ENCODE data around the gene N4BP2L2. TPM values are rescaled to one million over a fixed set of nuclear protein-coding genes. Genes with fewer than 3 reads are reported as not detected.

The N4BP2L2 gene
- total and polyA plus RNA-seq, 2 of the 13 experiments (the other 11 are each of a cell fraction or from before 2014, with no cell fraction given) = 58.9 to 81.2 TPM

DNA sequence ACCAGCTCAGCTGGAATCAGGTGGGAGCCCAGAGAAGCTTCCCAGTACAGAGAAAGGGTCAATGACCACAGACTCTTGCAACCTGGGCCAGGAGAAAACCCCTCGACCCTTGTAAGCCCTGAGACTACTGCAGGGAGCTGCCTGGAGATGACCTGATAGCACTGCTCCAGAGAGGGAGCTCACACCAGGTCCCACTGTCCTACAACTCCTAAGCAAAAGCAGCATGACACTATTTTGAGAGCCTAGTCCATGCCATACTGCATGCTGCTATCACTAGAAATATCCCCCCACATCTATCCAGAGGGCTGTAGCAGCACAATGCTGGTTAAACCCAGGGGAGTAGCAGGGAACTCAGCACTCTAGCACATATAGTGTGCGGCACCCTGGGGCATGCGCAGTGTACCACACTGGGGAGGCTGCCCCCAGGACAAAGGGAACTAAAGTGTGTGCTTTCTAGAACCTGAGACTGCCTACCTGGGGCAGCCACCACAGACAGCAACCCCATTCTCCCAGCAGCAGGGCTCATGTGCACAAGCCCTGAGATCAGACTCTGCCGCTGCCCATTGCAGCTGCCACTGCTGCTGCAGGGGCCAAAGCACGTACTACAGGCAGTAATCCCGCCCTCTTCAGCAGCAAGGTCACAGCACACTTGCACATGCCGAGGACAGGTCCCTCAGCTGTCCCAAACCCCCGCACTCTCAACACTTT lies 83.6 kb downstream of the N4BP2L2 start (continued):
- TF ChIP-seq, protein P1, sequence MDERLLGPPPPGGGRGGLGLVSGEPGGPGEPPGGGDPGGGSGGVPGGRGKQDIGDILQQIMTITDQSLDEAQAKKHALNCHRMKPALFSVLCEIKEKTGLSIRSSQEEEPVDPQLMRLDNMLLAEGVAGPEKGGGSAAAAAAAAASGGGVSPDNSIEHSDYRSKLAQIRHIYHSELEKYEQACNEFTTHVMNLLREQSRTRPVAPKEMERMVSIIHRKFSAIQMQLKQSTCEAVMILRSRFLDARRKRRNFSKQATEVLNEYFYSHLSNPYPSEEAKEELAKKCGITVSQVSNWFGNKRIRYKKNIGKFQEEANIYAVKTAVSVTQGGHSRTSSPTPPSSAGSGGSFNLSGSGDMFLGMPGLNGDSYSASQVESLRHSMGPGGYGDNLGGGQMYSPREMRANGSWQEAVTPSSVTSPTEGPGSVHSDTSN (CRISPR knock-in tag; IDR thresholded peaks at IDR 0.05) = no peak
- TF ChIP-seq SALL2 (CRISPR knock-in tag; IDR thresholded peaks at IDR 0.05) = no peak
- TF ChIP-seq ZNF136 (CRISPR knock-in tag; IDR thresholded peaks at IDR 0.05; ENCODE audit: low read depth) = no peak
- 0 out of 2 replicates have a peak, but pooled peaks have one; percentile 11 for TF ChIP-seq SKIL (CRISPR knock-in tag; IDR thresholded peaks at IDR 0.05; ENCODE audit: borderline replicate concordance)
- TF ChIP-seq ZNF570 (CRISPR knock-in tag; IDR thresholded peaks at IDR 0.05; ENCODE audit: borderline replicate concordance) = no peak
- TF ChIP-seq, protein P2, sequence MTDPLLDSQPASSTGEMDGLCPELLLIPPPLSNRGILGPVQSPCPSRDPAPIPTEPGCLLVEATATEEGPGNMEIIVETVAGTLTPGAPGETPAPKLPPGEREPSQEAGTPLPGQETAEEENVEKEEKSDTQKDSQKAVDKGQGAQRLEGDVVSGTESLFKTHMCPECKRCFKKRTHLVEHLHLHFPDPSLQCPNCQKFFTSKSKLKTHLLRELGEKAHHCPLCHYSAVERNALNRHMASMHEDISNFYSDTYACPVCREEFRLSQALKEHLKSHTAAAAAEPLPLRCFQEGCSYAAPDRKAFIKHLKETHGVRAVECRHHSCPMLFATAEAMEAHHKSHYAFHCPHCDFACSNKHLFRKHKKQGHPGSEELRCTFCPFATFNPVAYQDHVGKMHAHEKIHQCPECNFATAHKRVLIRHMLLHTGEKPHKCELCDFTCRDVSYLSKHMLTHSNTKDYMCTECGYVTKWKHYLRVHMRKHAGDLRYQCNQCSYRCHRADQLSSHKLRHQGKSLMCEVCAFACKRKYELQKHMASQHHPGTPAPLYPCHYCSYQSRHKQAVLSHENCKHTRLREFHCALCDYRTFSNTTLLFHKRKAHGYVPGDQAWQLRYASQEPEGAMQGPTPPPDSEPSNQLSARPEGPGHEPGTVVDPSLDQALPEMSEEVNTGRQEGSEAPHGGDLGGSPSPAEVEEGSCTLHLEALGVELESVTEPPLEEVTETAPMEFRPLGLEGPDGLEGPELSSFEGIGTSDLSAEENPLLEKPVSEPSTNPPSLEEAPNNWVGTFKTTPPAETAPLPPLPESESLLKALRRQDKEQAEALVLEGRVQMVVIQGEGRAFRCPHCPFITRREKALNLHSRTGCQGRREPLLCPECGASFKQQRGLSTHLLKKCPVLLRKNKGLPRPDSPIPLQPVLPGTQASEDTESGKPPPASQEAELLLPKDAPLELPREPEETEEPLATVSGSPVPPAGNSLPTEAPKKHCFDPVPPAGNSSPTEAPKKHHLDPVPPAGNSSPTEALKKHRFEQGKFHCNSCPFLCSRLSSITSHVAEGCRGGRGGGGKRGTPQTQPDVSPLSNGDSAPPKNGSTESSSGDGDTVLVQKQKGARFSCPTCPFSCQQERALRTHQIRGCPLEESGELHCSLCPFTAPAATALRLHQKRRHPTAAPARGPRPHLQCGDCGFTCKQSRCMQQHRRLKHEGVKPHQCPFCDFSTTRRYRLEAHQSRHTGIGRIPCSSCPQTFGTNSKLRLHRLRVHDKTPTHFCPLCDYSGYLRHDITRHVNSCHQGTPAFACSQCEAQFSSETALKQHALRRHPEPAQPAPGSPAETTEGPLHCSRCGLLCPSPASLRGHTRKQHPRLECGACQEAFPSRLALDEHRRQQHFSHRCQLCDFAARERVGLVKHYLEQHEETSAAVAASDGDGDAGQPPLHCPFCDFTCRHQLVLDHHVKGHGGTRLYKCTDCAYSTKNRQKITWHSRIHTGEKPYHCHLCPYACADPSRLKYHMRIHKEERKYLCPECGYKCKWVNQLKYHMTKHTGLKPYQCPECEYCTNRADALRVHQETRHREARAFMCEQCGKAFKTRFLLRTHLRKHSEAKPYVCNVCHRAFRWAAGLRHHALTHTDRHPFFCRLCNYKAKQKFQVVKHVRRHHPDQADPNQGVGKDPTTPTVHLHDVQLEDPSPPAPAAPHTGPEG (CRISPR knock-in tag; IDR thresholded peaks at IDR 0.05) = no peak
- TF ChIP-seq ZNF138 (CRISPR knock-in tag; IDR thresholded peaks at IDR 0.05; ENCODE audit: low read depth) = no peak
- TF ChIP-seq MIER2 (CRISPR knock-in tag; IDR thresholded peaks at IDR 0.05) = peak; percentile 31; the same call in 1 of the 2 replicates
- no peak for TF ChIP-seq ZNF414 (CRISPR knock-in tag; IDR thresholded peaks at IDR 0.05)
- peak; percentile 19; the same call in 1 of the 2 replicates for TF ChIP-seq KDM1A (CRISPR knock-in tag; IDR thresholded peaks at IDR 0.05)
- TF ChIP-seq MIXL1 (CRISPR knock-in tag; IDR thresholded peaks at IDR 0.05) = no peak
- no peak for TF ChIP-seq CHD4 (IDR thresholded peaks at IDR 0.05; ENCODE audit: borderline replicate concordance, low read length)
- TF ChIP-seq ZNF512 (CRISPR knock-in tag; IDR thresholded peaks at IDR 0.05) = no peak
- no peak for TF ChIP-seq ZNF33B (CRISPR knock-in tag; IDR thresholded peaks at IDR 0.05)
- TF ChIP-seq ZNF3 (CRISPR knock-in tag; IDR thresholded peaks at IDR 0.05) = no peak
- TF ChIP-seq ZNF883 (CRISPR knock-in tag; IDR thresholded peaks at IDR 0.05; ENCODE audit: not compliant biosample characterization) = no peak
- no peak for TF ChIP-seq ELF1 (CRISPR knock-in tag; IDR thresholded peaks at IDR 0.05)
